Lower leg skin (tissue), 4 donors: ENCODE data around the gene PCDHGB2. TPM values are rescaled to one million over a fixed set of nuclear protein-coding genes. Genes with fewer than 3 reads are reported as not detected.
"Not testable (repeated sequence)": the region's sequence is repeated elsewhere in the genome, so short reads cannot be mapped to it uniquely, and the experiment has no call there.

ENCODE experiments used
- DNase-seq, 2 donors: peaks; one replicate each; pipeline ENCODE4 v3.0.0-alpha.2; 2019; ENCODE audit warnings: low spot score in 2 of 2
- H3K4me3 ChIP-seq: fragments of 200-600 bp; sonication (generic); 2 replicates; pipeline ENCODE4 v1.5.1; 2017; ENCODE audit warnings: mild to moderate bottlenecking, low read depth; ENCODE audit not compliant: poor library complexity, severe bottlenecking
- CTCF ChIP-seq, 3 donors: fragments of 450-650 bp; IDR thresholded peaks; one replicate each; pipeline ENCODE4 v1.5.1; 2016; ENCODE audit warnings: antibody characterized with exemption in 3 of 3, mild to moderate bottlenecking in 3 of 3, moderate library complexity in 2 of 3
- POLR2A ChIP-seq, 2 donors: fragments of 450-650 bp; IDR thresholded peaks; one replicate each; pipeline ENCODE4 v1.6.1; 2016 to 2017; ENCODE audit warnings: antibody characterized with exemption in 2 of 2, mild to moderate bottlenecking in 1 of 2, moderate library complexity in 1 of 2
- WGBS, 2 donors: methylation state at CpG; one replicate each; pipeline ENCODE4 v1.1.5; 2018; 5-methylcytosine and 5-hydroxymethylcytosine counted together
- intact Hi-C: fragments of 100-400 bp; cut with DNase I; formaldehyde crosslinking; loops from one replicate; pipeline ENCODE4 v1.15.0; 2023; ENCODE audit warnings: low total_unique reads
- total RNA-seq, 4 donors: library from RNA; depleted of rRNA; stranded (reverse); fragments of >200 nt; gene quantifications; one replicate each; pipeline ENCODE4 v1.1.0, GENCODE V29; 2016

The PCDHGB2 gene
- total RNA-seq, 4 donors from 2014 or later: 2.1 to 4.0 (median 2.6) TPM

GRCh38 chr5:141389153-141390042, 29.6 kb downstream of the PCDHGB2 start:
- no peak for TF ChIP-seq POLR2A (IDR thresholded peaks at IDR 0.05)
- TF ChIP-seq CTCF (IDR thresholded peaks at IDR 0.05): no peak
- intact Hi-C loops: no loop called here
- no peak overlapping the region for H3K4me3 ChIP-seq
- DNase-seq: peak in 1 of 2 donors; percentile 62
- WGBS, 2 donors: 35 to 39% methylated on average over 31 to 42 of the region's 77 CpGs

- no peak for DNase-seq
- no peak within 1 kb of the TSS for H3K4me3 ChIP-seq
- intact Hi-C loops: no loop called here
- TF ChIP-seq CTCF (IDR thresholded peaks at IDR 0.05): no peak
- TF ChIP-seq POLR2A (IDR thresholded peaks at IDR 0.05): no peak
- WGBS, 2 donors: 27 to 34% methylated on average over 38 of the region's 38 CpGs
These were observed 32.8 kb downstream of the PCDHGB2 start, which contains the start of gene PCDHGA8 for GRCh38 chr5:141392429-141393198. TSS of gene PCDHGA8 (plus strand) at chr5:141392633. CDS start at chr5:141392814, 181 bp downstream.

GRCh38 chr5:141393267-141393666, 33.5 kb downstream of the PCDHGB2 start:
- WGBS, 2 donors: 32 to 37% methylated on average over 21 of the region's 21 CpGs
- intact Hi-C loops: no loop called here
- no peak overlapping the region for H3K4me3 ChIP-seq
- TF ChIP-seq POLR2A (IDR thresholded peaks at IDR 0.05) (no peak), CTCF (IDR thresholded peaks at IDR 0.05) (no peak)
- DNase-seq: no peak

- DNase-seq, intact Hi-C loops, H3K4me3 ChIP-seq: not testable (repeated sequence)
- WGBS, 2 donors: 33 to 40% methylated on average over 29 to 38 of the region's 53 CpGs
These were observed 34.8 kb downstream of the PCDHGB2 start for GRCh38 chr5:141394401-141395187.

GRCh38 chr5:141397756-141398551, 38.2 kb downstream of the PCDHGB2 start, which contains the start of gene PCDHGB5:
TSS of gene PCDHGB5 (plus strand) at chr5:141397947. CDS start at chr5:141398128, 181 bp downstream.
- intact Hi-C loops, H3K4me3 ChIP-seq: not testable (repeated sequence)
- DNase-seq: peak in 1 of 2 donors; percentile 83
- WGBS, 2 donors: 8 to 10% methylated on average over 22 to 27 of the region's 43 CpGs

- intact Hi-C loops: no loop called here
- 29 to 30% methylated on average over 15 of the region's 15 CpGs for WGBS, 2 donors
- H3K4me3 ChIP-seq: no peak overlapping the region
- DNase-seq: no peak
- TF ChIP-seq CTCF (IDR thresholded peaks at IDR 0.05): no peak
- no peak for TF ChIP-seq POLR2A (IDR thresholded peaks at IDR 0.05)
These were observed 38.8 kb downstream of the PCDHGB2 start for GRCh38 chr5:141398608-141399007.
